Kidney epithelial cell (primary cell): ENCODE data around the gene GLB1L3. TPM values are rescaled to one million over a fixed set of nuclear protein-coding genes. Genes with fewer than 3 reads are reported as not detected.

ENCODE experiments used
- DNase-seq: peaks from one replicate; pipeline ENCODE4 v3.0.0-alpha.2; 2010; ENCODE audit warnings: low read depth
- H3K27me3 ChIP-seq: 2 replicates; pipeline ENCODE4 v1.6.0; 2011; ENCODE audit warnings: low read length; ENCODE audit not compliant: control insufficient read depth, insufficient read depth
- H3K36me3 ChIP-seq: 2 replicates; pipeline ENCODE4 v1.5.1; 2011; ENCODE audit warnings: low read length; ENCODE audit not compliant: control insufficient read depth, insufficient read depth
- H3K4me3 ChIP-seq: 2 replicates; pipeline ENCODE4 v1.5.1; 2011; ENCODE audit warnings: low read depth, mild to moderate bottlenecking, control low read depth, low read length
- CTCF ChIP-seq: IDR thresholded peaks from 2 replicates; pipeline ENCODE4 v1.5.1; 2011; ENCODE audit warnings: mild to moderate bottlenecking, moderate library complexity, low read length, control low read depth, inconsistent platforms; ENCODE audit not compliant: insufficient read depth, poor library complexity, severe bottlenecking
- total RNA-seq: library from RNA; depleted of rRNA; stranded (reverse); fragments of >200 nt; gene quantifications from 2 replicates; pipeline ENCODE4 v1.2.3, GENCODE V29; 2015

Gene GLB1L3
- total RNA-seq, 1 donor from 2014 or later, result 0.75 TPM

- Histone ChIP-seq H3K36me3 (no peaks in the 10 kb centered on the region), H3K4me3 (peak within 1 kb of the TSS; percentile 41), H3K27me3 (peaks cover 10% of the 10 kb centered on the region)
- no peak for TF ChIP-seq CTCF
- DNase-seq, result no peak
Observed at GRCh38 chr11:134331354-134332188, 55.4 kb downstream of the GLB1L3 start, which contains the start of gene GLB1L2. TSS of gene GLB1L2 (plus strand) at chr11:134331988. CDS start at chr11:134332062, 74 bp downstream.

GRCh38 chr11:134332189-134332631, 56.0 kb downstream of the GLB1L3 start:
- TF ChIP-seq CTCF, result no peak
- Histone ChIP-seq H3K27me3 (peaks cover 10% of the 10 kb centered on the region), H3K4me3 (peak overlapping the region; percentile 41), H3K36me3 (no peaks in the 10 kb centered on the region)
- no peak for DNase-seq

- DNase-seq, result no peak
- peaks cover 10% of the 10 kb centered on the region for H3K27me3 ChIP-seq
- H3K4me3 ChIP-seq, result no peak overlapping the region
- H3K36me3 ChIP-seq, result no peaks in the 10 kb centered on the region
- no peak for TF ChIP-seq CTCF
Observed at GRCh38 chr11:134332782-134333181, 56.6 kb downstream of the GLB1L3 start.

- no peak for TF ChIP-seq CTCF
- no peak for DNase-seq
- peaks cover 10% of the 10 kb centered on the region for H3K27me3 ChIP-seq
- H3K36me3 ChIP-seq, result no peaks in the 10 kb centered on the region
- H3K4me3 ChIP-seq, result no peak overlapping the region
Observed at GRCh38 chr11:134333312-134333711, 57.1 kb downstream of the GLB1L3 start.

GRCh38 chr11:134333946-134334345, 57.8 kb downstream of the GLB1L3 start:
- Histone ChIP-seq H3K4me3 (no peak overlapping the region), H3K27me3 (peaks cover 10% of the 10 kb centered on the region), H3K36me3 (no peaks in the 10 kb centered on the region)
- TF ChIP-seq CTCF, result no peak
- no peak for DNase-seq
